HG03139 (cell line): ENCODE data around the gene FHL5.
"Not testable (repeated sequence)": the region's sequence is repeated elsewhere in the genome, so short reads cannot be mapped to it uniquely, and the experiment has no call there.

Source experiments
- ATAC-seq: cut with Tn5 transposase; IDR thresholded peaks from one replicate; pipeline ENCODE4 v1.9.1; 2021; ENCODE audit not compliant: unreplicated experiment

The FHL5 gene

GRCh38 chr6:96562886-96563285, at the start of gene FHL5:
Gene FHL5 (plus strand): TSS chr6:96563128. CDS start chr6:96603614, 40,486 bp downstream.
- no peak for ATAC-seq

GRCh38 chr6:96520171-96521115, 42.5 kb upstream of the FHL5 start:
- ATAC-seq: no peak

GRCh38 chr6:96521306-96521643, 41.7 kb upstream of the FHL5 start:
- ATAC-seq: no peak

GRCh38 chr6:96521644-96522464, 41.1 kb upstream of the FHL5 start, which contains the start of gene UFL1:
Gene UFL1 (plus strand): TSS chr6:96521806. CDS start chr6:96521874, 68 bp downstream.
- peak; percentile 95 for ATAC-seq

- ATAC-seq: peak; percentile 24
These were observed 40.4 kb upstream of the FHL5 start for GRCh38 chr6:96522465-96523009.

- no peak for ATAC-seq
These were observed 34.7 kb upstream of the FHL5 start for GRCh38 chr6:96528193-96528592.

GRCh38 chr6:96532399-96532798, 30.5 kb upstream of the FHL5 start:
- ATAC-seq: no peak

- no peak for ATAC-seq
These were observed 25.2 kb upstream of the FHL5 start for GRCh38 chr6:96537726-96538125.

GRCh38 chr6:96542702-96543101, 20.2 kb upstream of the FHL5 start:
- ATAC-seq: no peak

- no peak for ATAC-seq
These were observed 17.0 kb upstream of the FHL5 start for GRCh38 chr6:96545882-96546281.

- ATAC-seq: no peak
These were observed 15.3 kb upstream of the FHL5 start for GRCh38 chr6:96547654-96548053.

GRCh38 chr6:96554558-96554957, 8.4 kb upstream of the FHL5 start:
- no peak for ATAC-seq

- ATAC-seq: not testable (repeated sequence)
These were observed 3.2 kb upstream of the FHL5 start for GRCh38 chr6:96559740-96560139.

- peak; percentile 77 for ATAC-seq
These were observed 925 bp downstream of the FHL5 start for GRCh38 chr6:96563853-96564252.

GRCh38 chr6:96570053-96570452, 7.1 kb downstream of the FHL5 start:
- ATAC-seq: no peak

GRCh38 chr6:96571551-96571950, 8.6 kb downstream of the FHL5 start:
- no peak for ATAC-seq

GRCh38 chr6:96575359-96575758, 12.4 kb downstream of the FHL5 start:
- ATAC-seq: no peak

GRCh38 chr6:96576221-96576620, 13.3 kb downstream of the FHL5 start:
- no peak for ATAC-seq

- ATAC-seq: no peak
These were observed 19.1 kb downstream of the FHL5 start for GRCh38 chr6:96582021-96582420.

GRCh38 chr6:96582436-96582835, 19.5 kb downstream of the FHL5 start:
- no peak for ATAC-seq

GRCh38 chr6:96604420-96604819, 41.5 kb downstream of the FHL5 start:
- no peak for ATAC-seq

- no peak for ATAC-seq
These were observed 45.1 kb downstream of the FHL5 start for GRCh38 chr6:96608074-96608473.
